ENCODE measurements around the gene ABCB4. TPM values are rescaled to one million over a fixed set of nuclear protein-coding genes. Genes with fewer than 3 reads are reported as not detected.

Gene ABCB4
- total RNA-seq, 1 donor from 2014 or later = not detected

DNA sequence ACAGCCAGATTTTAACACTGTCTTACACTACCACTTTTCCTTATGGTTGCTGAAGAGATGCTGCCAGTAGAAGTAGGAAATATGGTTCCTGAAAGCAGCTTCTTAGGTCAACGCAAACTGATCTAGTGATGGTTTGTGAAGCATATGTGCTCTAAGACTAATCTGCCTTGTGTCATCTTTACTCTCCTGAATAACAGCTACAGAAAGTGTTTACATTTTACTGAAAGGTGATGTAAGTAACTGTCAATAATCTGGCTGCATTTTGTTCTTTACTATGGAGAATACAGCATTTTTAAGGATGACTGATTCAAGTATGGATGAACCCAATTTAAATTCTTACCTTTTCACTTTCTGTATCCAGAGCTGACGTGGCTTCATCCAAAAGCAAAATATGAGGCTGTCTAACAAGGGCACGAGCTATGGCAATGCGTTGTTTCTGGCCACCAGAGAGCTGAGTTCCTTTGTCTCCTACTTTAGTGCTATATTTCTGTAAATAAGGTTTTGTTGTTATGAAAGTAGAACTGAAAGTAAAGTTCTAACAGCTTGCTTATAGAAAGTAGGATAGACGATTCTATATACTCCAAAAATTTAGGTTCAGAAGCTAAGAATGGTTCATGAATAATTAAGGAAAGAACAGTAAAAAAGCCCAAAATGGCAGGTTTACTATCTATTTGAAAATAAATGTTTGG lies 30.2 kb upstream of the ABCB4 start:
- Histone ChIP-seq H3K27me3 (ENCODE audit: control insufficient read depth, insufficient read depth, low read length) (no peaks in the 10 kb centered on the region), H3K4me3 (ENCODE audit: low read depth, low read length) (no peak overlapping the region), H3K36me3 (ENCODE audit: control insufficient read depth, insufficient read depth, low read length) (no peaks in the 10 kb centered on the region)
- no peak for FAIRE-seq
- DNase-seq (ENCODE audit: low read depth) = no peak
- no peak for TF ChIP-seq CTCF (IDR thresholded peaks at IDR 0.05; ENCODE audit: insufficient read depth, low read length, severe bottlenecking)

GRCh38 chr7:87505122-87505521 lies 29.6 kb upstream of the ABCB4 start:
- Histone ChIP-seq H3K36me3 (ENCODE audit: control insufficient read depth, insufficient read depth, low read length) (no peaks in the 10 kb centered on the region), H3K4me3 (ENCODE audit: low read depth, low read length) (no peak overlapping the region), H3K27me3 (ENCODE audit: control insufficient read depth, insufficient read depth, low read length) (no peaks in the 10 kb centered on the region)
- DNase-seq (ENCODE audit: low read depth) (peak; percentile 18), FAIRE-seq (no peak)
- no peak for TF ChIP-seq CTCF (IDR thresholded peaks at IDR 0.05; ENCODE audit: insufficient read depth, low read length, severe bottlenecking)

- TF ChIP-seq CTCF (IDR thresholded peaks at IDR 0.05; ENCODE audit: insufficient read depth, low read length, severe bottlenecking) = no peak
- H3K27me3 ChIP-seq (ENCODE audit: control insufficient read depth, insufficient read depth, low read length) = no peaks in the 10 kb centered on the region
- FAIRE-seq (no peak), DNase-seq (ENCODE audit: low read depth) (no peak)
- H3K4me3 ChIP-seq (ENCODE audit: low read depth, low read length) = no peak overlapping the region
- no peaks in the 10 kb centered on the region for H3K36me3 ChIP-seq (ENCODE audit: control insufficient read depth, insufficient read depth, low read length)
Observed at GRCh38 chr7:87499494-87499893, 24.0 kb upstream of the ABCB4 start.

- H3K27me3 ChIP-seq (ENCODE audit: control insufficient read depth, insufficient read depth, low read length) = no peaks in the 10 kb centered on the region
- DNase-seq (ENCODE audit: low read depth) = no peak
- H3K36me3 ChIP-seq (ENCODE audit: control insufficient read depth, insufficient read depth, low read length) = no peaks in the 10 kb centered on the region
- FAIRE-seq = no peak
- TF ChIP-seq CTCF (IDR thresholded peaks at IDR 0.05; ENCODE audit: insufficient read depth, low read length, severe bottlenecking) = no peak
- no peak overlapping the region for H3K4me3 ChIP-seq (ENCODE audit: low read depth, low read length)
Observed at GRCh38 chr7:87498893-87499292, 23.4 kb upstream of the ABCB4 start.

GRCh38 chr7:87497482-87497881 lies 22.0 kb upstream of the ABCB4 start:
- Histone ChIP-seq H3K36me3 (ENCODE audit: control insufficient read depth, insufficient read depth, low read length) (no peaks in the 10 kb centered on the region), H3K4me3 (ENCODE audit: low read depth, low read length) (no peak overlapping the region), H3K27me3 (ENCODE audit: control insufficient read depth, insufficient read depth, low read length) (no peaks in the 10 kb centered on the region)
- no peak for FAIRE-seq
- no peak for TF ChIP-seq CTCF (IDR thresholded peaks at IDR 0.05; ENCODE audit: insufficient read depth, low read length, severe bottlenecking)
- DNase-seq (ENCODE audit: low read depth) = no peak

- Histone ChIP-seq H3K4me3 (ENCODE audit: low read depth, low read length) (no peak overlapping the region), H3K27me3 (ENCODE audit: control insufficient read depth, insufficient read depth, low read length) (no peaks in the 10 kb centered on the region), H3K36me3 (ENCODE audit: control insufficient read depth, insufficient read depth, low read length) (no peaks in the 10 kb centered on the region)
- TF ChIP-seq CTCF (IDR thresholded peaks at IDR 0.05; ENCODE audit: insufficient read depth, low read length, severe bottlenecking) = no peak
- no peak for DNase-seq (ENCODE audit: low read depth)
- no peak for FAIRE-seq
Observed at GRCh38 chr7:87495366-87495765, 19.9 kb upstream of the ABCB4 start.

Data from bronchial epithelial cell (primary cell).